Right atrium auricular region (tissue), 2 donors: ENCODE results near the gene RAB11FIP2. TPM values are rescaled to one million over a fixed set of nuclear protein-coding genes. Genes with fewer than 3 reads are reported as not detected.

ENCODE experiments used
- DNase-seq: peaks from one replicate; pipeline ENCODE4 v3.0.0-alpha.2; 2019; ENCODE audit warnings: low spot score
- H3K27ac ChIP-seq, 2 donors: fragments of 200-600 bp; sonication (generic); 1 replicate in 1 of 2; 2 replicates in 1 of 2; pipeline ENCODE4 v1.5.1; 2016 to 2019
- H3K27me3 ChIP-seq, 2 donors: fragments of 200-600 bp; sonication (generic); one replicate each; pipeline versions ENCODE4 v1.5.1 to v1.6.0; 2017 to 2019
- H3K36me3 ChIP-seq: fragments of 200-600 bp; sonication (generic); one replicate; pipeline ENCODE4 v1.5.1; 2016
- H3K4me1 ChIP-seq, 2 donors: fragments of 200-600 bp; sonication (generic); one replicate each; pipeline versions ENCODE4 v1.5.1 to v1.6.0; 2017 to 2019
- H3K4me3 ChIP-seq, 2 donors: fragments of 200-600 bp; sonication (generic); 1 replicate in 1 of 2; 2 replicates in 1 of 2; pipeline ENCODE4 v1.5.1; 2017 to 2019; ENCODE audit warnings: mild to moderate bottlenecking in 1 of 2, moderate library complexity in 1 of 2
- H3K9me3 ChIP-seq, 2 donors: fragments of 200-600 bp; sonication (generic); one replicate each; pipeline ENCODE4 v1.5.1; 2019
- total RNA-seq, 2 donors: library from RNA; depleted of rRNA; stranded (reverse); fragments of >200 nt; gene quantifications; one replicate each; pipeline ENCODE4 v1.1.0, GENCODE V29; 2016
- TF ChIP-seq, protein P1 (sequence below), 2 donors: fragments of 200-600 bp; sonication (generic); IDR thresholded peaks; one replicate each; pipeline ENCODE4 v1.5.1; 2019; ENCODE audit warnings: antibody characterized with exemption in 2 of 2

Gene RAB11FIP2
- total RNA-seq, 2 donors from 2014 or later = 13.2 to 13.4 TPM

DNA sequence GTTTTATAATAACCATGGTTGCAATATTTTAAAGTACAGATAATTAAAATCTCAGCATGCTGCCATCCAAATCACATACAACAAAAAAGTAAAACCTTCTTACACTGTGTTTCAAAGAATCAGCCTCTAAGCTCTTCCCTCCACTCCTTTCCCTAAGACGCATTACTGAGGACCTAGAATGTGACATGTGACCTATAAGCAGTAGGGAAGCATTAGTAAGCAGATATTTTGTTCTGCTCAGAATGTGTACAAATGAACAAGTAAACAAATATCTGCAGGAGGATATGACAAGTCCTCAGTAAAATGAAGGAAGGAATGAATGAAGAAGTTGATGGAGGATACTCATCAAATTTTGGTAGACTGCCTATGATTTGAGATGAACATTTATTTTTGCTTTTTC lies 49.1 kb downstream of the RAB11FIP2 start:
- TF ChIP-seq, protein P1, sequence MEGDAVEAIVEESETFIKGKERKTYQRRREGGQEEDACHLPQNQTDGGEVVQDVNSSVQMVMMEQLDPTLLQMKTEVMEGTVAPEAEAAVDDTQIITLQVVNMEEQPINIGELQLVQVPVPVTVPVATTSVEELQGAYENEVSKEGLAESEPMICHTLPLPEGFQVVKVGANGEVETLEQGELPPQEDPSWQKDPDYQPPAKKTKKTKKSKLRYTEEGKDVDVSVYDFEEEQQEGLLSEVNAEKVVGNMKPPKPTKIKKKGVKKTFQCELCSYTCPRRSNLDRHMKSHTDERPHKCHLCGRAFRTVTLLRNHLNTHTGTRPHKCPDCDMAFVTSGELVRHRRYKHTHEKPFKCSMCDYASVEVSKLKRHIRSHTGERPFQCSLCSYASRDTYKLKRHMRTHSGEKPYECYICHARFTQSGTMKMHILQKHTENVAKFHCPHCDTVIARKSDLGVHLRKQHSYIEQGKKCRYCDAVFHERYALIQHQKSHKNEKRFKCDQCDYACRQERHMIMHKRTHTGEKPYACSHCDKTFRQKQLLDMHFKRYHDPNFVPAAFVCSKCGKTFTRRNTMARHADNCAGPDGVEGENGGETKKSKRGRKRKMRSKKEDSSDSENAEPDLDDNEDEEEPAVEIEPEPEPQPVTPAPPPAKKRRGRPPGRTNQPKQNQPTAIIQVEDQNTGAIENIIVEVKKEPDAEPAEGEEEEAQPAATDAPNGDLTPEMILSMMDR (IDR thresholded peaks at IDR 0.05) = no peak
- no peak overlapping the region for H3K27ac ChIP-seq
- no peak overlapping the region for H3K4me3 ChIP-seq
- H3K9me3 ChIP-seq = no peaks in the 10 kb centered on the region
- no peak for DNase-seq
- no peaks in the 10 kb centered on the region for H3K36me3 ChIP-seq
- no peaks in the 10 kb centered on the region for H3K27me3 ChIP-seq
- no peaks in the 10 kb centered on the region for H3K4me1 ChIP-seq

DNA sequence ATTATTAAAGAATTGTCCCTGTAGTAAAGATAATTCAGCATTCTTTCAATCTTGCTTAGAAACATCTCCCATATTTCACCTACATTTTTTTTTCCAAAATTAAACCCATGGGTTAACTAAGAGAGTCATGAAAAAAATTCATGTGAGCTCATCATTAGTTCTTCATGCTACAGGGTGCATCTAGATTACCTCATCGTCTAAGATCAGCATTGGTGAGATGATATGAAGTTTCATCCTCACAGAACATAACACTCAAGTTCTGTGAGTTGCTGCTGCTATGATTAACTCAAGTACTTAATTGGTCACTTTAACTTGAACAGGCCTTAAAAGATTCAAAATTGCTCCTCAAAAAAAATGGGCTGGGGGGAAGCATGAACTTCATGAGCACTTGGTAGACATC lies 50.0 kb downstream of the RAB11FIP2 start:
- Histone ChIP-seq H3K9me3 (no peaks in the 10 kb centered on the region), H3K4me1 (no peaks in the 10 kb centered on the region), H3K36me3 (no peaks in the 10 kb centered on the region), H3K27me3 (no peaks in the 10 kb centered on the region), H3K27ac (no peak overlapping the region), H3K4me3 (no peak overlapping the region)
- DNase-seq = no peak
- TF ChIP-seq, protein P1 (IDR thresholded peaks at IDR 0.05) = no peak

GRCh38 chr10:117994771-117995170 lies 52.0 kb downstream of the RAB11FIP2 start:
- H3K27ac ChIP-seq = no peak overlapping the region
- TF ChIP-seq, protein P1 (IDR thresholded peaks at IDR 0.05) = no peak
- H3K4me3 ChIP-seq = no peak overlapping the region
- no peaks in the 10 kb centered on the region for H3K36me3 ChIP-seq
- DNase-seq = no peak
- no peaks in the 10 kb centered on the region for H3K27me3 ChIP-seq
- no peaks in the 10 kb centered on the region for H3K4me1 ChIP-seq
- H3K9me3 ChIP-seq = no peaks in the 10 kb centered on the region

GRCh38 chr10:117993166-117993565 lies 53.6 kb downstream of the RAB11FIP2 start:
- Histone ChIP-seq H3K27me3 (no peaks in the 10 kb centered on the region), H3K27ac (no peak overlapping the region), H3K4me1 (no peaks in the 10 kb centered on the region), H3K9me3 (no peaks in the 10 kb centered on the region), H3K4me3 (no peak overlapping the region), H3K36me3 (no peaks in the 10 kb centered on the region)
- TF ChIP-seq, protein P1 (IDR thresholded peaks at IDR 0.05) = no peak
- no peak for DNase-seq

GRCh38 chr10:117991701-117992100 lies 55.0 kb downstream of the RAB11FIP2 start:
- TF ChIP-seq, protein P1 (IDR thresholded peaks at IDR 0.05) = no peak
- H3K4me3 ChIP-seq = no peak overlapping the region
- DNase-seq = no peak
- no peak overlapping the region for H3K27ac ChIP-seq
- H3K27me3 ChIP-seq = no peaks in the 10 kb centered on the region
- no peaks in the 10 kb centered on the region for H3K36me3 ChIP-seq
- peaks cover 0 to 6% of the 10 kb centered on the region in 2 donors for H3K9me3 ChIP-seq
- H3K4me1 ChIP-seq = no peaks in the 10 kb centered on the region

DNA sequence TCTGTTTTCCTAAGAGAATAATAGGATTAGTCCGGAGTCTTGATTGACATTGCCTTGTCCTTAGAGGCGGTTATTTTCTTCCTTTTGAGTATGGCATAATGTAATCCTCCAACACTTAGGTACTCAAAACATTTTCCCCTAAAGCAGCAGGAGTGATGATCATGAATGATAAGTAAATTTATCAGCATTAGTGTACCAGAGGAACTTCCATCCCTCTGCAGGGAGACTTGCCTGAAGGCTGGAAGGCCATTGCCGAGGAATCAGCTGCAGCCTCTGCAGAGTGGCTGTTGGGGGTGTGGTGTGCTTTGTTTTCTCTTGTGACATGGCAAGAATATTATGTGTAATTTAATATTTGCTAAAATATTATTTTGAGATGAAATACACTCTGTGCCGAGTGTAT lies 56.8 kb downstream of the RAB11FIP2 start:
- Histone ChIP-seq H3K9me3 (peaks cover 0 to 7% of the 10 kb centered on the region in 2 donors), H3K27ac (no peak overlapping the region), H3K36me3 (no peaks in the 10 kb centered on the region), H3K4me3 (no peak overlapping the region), H3K27me3 (no peaks in the 10 kb centered on the region), H3K4me1 (no peaks in the 10 kb centered on the region)
- no peak for DNase-seq
- TF ChIP-seq, protein P1 (IDR thresholded peaks at IDR 0.05) = no peak
